A549 (cell line): ENCODE measurements around the gene GPAT2.

Experiments used
- CTCF ChIP-seq: fragments of >200 bp; sonication (Bioruptor Twin); formaldehyde crosslinking; IDR thresholded peaks from 3 replicates; pipeline ENCODE4 v1.5.1; 2016
- JUN ChIP-seq, 2 experiments: fragments of >200 bp; sonication (Bioruptor Twin); formaldehyde crosslinking; IDR thresholded peaks; 2 replicates in 1 of 2; 3 replicates in 1 of 2; pipeline ENCODE4 v1.6.1; 2016 to 2017
- POLR2A ChIP-seq: IDR thresholded peaks from 2 replicates; pipeline ENCODE4 v1.6.1; 2012; ENCODE audit warnings: mild to moderate bottlenecking, low read length
- POLR2AphosphoS2 ChIP-seq: conservative IDR thresholded peaks from 2 replicates; pipeline ENCODE4 v1.6.1; 2012; ENCODE audit warnings: low read length, improper control_type of control experiment, inconsistent platforms
- RAD21 ChIP-seq, 2 experiments: fragments of >200 bp in 1 of 2; sonication (Bioruptor Twin) in 1 of 2; formaldehyde crosslinking in 1 of 2; IDR thresholded peaks in 1 of 2; conservative IDR thresholded peaks in 1 of 2; 2 replicates in 1 of 2; 3 replicates in 1 of 2; pipeline ENCODE4 v1.6.1; 2012 to 2018; ENCODE audit warnings: inconsistent platforms in 1 of 2
- TP53 ChIP-seq: fragments of 250-450 bp; sonication (Bioruptor Pico); IDR thresholded peaks from 2 replicates; pipeline ENCODE4 v1.5.0; 2021; ENCODE audit warnings: mild to moderate bottlenecking, moderate library complexity

- TF ChIP-seq RAD21 (conservative IDR thresholded peaks at IDR 0.05 in 1 of 2, IDR thresholded peaks at IDR 0.05 in 1 of 2) (no peak), JUN (IDR thresholded peaks at IDR 0.05) (no peak), CTCF (no peak), TP53 (CRISPR knock-in tag) (no peak), POLR2A (no peak), POLR2AphosphoS2 (no peak)
Observed at GRCh38 chr2:96081042-96081441, 46.3 kb upstream of the GPAT2 start.
